Stimulated activated CD4-positive, alpha-beta T cell treated with anti-CD3 and anti-CD28 coated beads, Interleukin-4, amount 100 ng/mL, for 24 hours (primary cell): ENCODE measurements around the gene DCLK3.

Source experiments
- DNase-seq: peaks from one replicate; pipeline ENCODE4 v3.0.0-alpha.2; 2020

The DCLK3 gene

GRCh38 chr3:36763850-36764703 is at the start of gene DCLK3:
Gene DCLK3 (minus strand): TSS chr3:36764553. CDS start chr3:36764263, 290 bp downstream.
- no peak for DNase-seq

- no peak for DNase-seq
Measured at GRCh38 chr3:36813305-36813704, 49.0 kb upstream of the DCLK3 start.

GRCh38 chr3:36812240-36812639 is 47.9 kb upstream of the DCLK3 start:
- no peak for DNase-seq

GRCh38 chr3:36811768-36812167 is 47.4 kb upstream of the DCLK3 start:
- DNase-seq = no peak

- DNase-seq = no peak
Measured at GRCh38 chr3:36804295-36805055, 40.1 kb upstream of the DCLK3 start.

- DNase-seq = no peak
Measured at GRCh38 chr3:36803091-36803791, 38.9 kb upstream of the DCLK3 start.

- DNase-seq = no peak
Measured at GRCh38 chr3:36800533-36801116, 36.3 kb upstream of the DCLK3 start.

GRCh38 chr3:36796881-36797280 is 32.5 kb upstream of the DCLK3 start:
- DNase-seq = no peak

- DNase-seq = no peak
Measured at GRCh38 chr3:36796161-36796560, 31.8 kb upstream of the DCLK3 start.

- no peak for DNase-seq
Measured at GRCh38 chr3:36795622-36796021, 31.3 kb upstream of the DCLK3 start.

GRCh38 chr3:36792342-36792741 is 28.0 kb upstream of the DCLK3 start:
- DNase-seq = no peak

GRCh38 chr3:36790765-36791164 is 26.4 kb upstream of the DCLK3 start:
- DNase-seq = no peak

GRCh38 chr3:36786921-36787890 is 22.9 kb upstream of the DCLK3 start:
- no peak for DNase-seq

GRCh38 chr3:36784138-36784635 is 19.8 kb upstream of the DCLK3 start:
- no peak for DNase-seq

- DNase-seq = no peak
Measured at GRCh38 chr3:36777424-36778218, 13.3 kb upstream of the DCLK3 start.

GRCh38 chr3:36776436-36776835 is 12.1 kb upstream of the DCLK3 start:
- no peak for DNase-seq

GRCh38 chr3:36774052-36774451 is 9.7 kb upstream of the DCLK3 start:
- no peak for DNase-seq

GRCh38 chr3:36771931-36772330 is 7.6 kb upstream of the DCLK3 start:
- DNase-seq = no peak

GRCh38 chr3:36769926-36770325 is 5.6 kb upstream of the DCLK3 start:
- DNase-seq = no peak

GRCh38 chr3:36765104-36765503 is 751 bp upstream of the DCLK3 start:
- DNase-seq = no peak

GRCh38 chr3:36764704-36765038 is 318 bp upstream of the DCLK3 start:
- DNase-seq = no peak
